Lung (tissue), 12 donors: ENCODE measurements around the gene EGFLAM. TPM values are rescaled to one million over a fixed set of nuclear protein-coding genes. Genes with fewer than 3 reads are reported as not detected.

Experiments
- ATAC-seq: fragments of 200-7000 bp; cut with Tn5 transposase; one replicate; pipeline ENCODE4 v1.9.1; 2020; ENCODE audit warnings: moderate number of reproducible peaks; ENCODE audit not compliant: insufficient read depth, low FRiP score
- DNase-seq, 3 donors: peaks; one replicate each; pipeline ENCODE4 v3.0.0-alpha.2; 2013 to 2017
- H3K27ac ChIP-seq, 2 donors: one replicate each; pipeline ENCODE4 v1.5.1; 2013; ENCODE audit warnings: mild to moderate bottlenecking in 2 of 2, moderate library complexity in 2 of 2, control low read depth in 1 of 2, inconsistent platforms in 1 of 2, low read depth in 1 of 2, low read length in 1 of 2
- H3K27me3 ChIP-seq, 3 donors: one replicate each; pipeline ENCODE4 v1.5.1; 2013; ENCODE audit warnings: low read length in 2 of 3; ENCODE audit not compliant: control insufficient read depth in 3 of 3, insufficient read depth in 3 of 3
- H3K36me3 ChIP-seq, 4 donors: one replicate each; pipeline ENCODE4 v1.5.1; 2013; ENCODE audit warnings: low read length in 4 of 4, mild to moderate bottlenecking in 1 of 4, moderate library complexity in 1 of 4; ENCODE audit not compliant: control insufficient read depth in 4 of 4, insufficient read depth in 4 of 4
- H3K4me1 ChIP-seq, 5 donors: one replicate each; pipeline ENCODE4 v1.5.1; 2013; ENCODE audit warnings: low read length in 5 of 5, mild to moderate bottlenecking in 2 of 5, moderate library complexity in 1 of 5; ENCODE audit not compliant: control insufficient read depth in 5 of 5, insufficient read depth in 5 of 5
- H3K4me3 ChIP-seq: one replicate; pipeline ENCODE4 v1.5.1; 2013; ENCODE audit warnings: mild to moderate bottlenecking, control low read depth, moderate library complexity
- H3K9ac ChIP-seq, 2 donors: one replicate each; pipeline ENCODE4 v1.5.1; 2013; ENCODE audit warnings: low read length in 2 of 2, control low read depth in 1 of 2; ENCODE audit not compliant: insufficient read depth in 1 of 2
- H3K9me3 ChIP-seq, 4 donors: one replicate each; pipeline ENCODE4 v1.5.1; 2013; ENCODE audit warnings: low read length in 3 of 4, mild to moderate bottlenecking in 1 of 4, moderate library complexity in 1 of 4; ENCODE audit not compliant: control insufficient read depth in 4 of 4, insufficient read depth in 3 of 4
- CTCF ChIP-seq: IDR thresholded peaks from 2 replicates; pipeline ENCODE4 v1.5.1; 2012; ENCODE audit warnings: mild to moderate bottlenecking; ENCODE audit errors: control extremely low read depth, extremely low read depth
- WGBS, 2 donors: extraction: QIAGEN DNeasy Blood & Tissue Kit; methylation state at CpG; one replicate each; pipeline ENCODE4 v1.1.7; 2013; 5-methylcytosine and 5-hydroxymethylcytosine counted together
- polyA plus RNA-seq, 2 donors: library from polyadenylated mRNA; stranded (reverse); fragments of 200-250 nt; gene quantifications; one replicate each; pipeline ENCODE4 v1.2.1, GENCODE V29; 2013
- total RNA-seq, 2 donors: library from RNA; depleted of rRNA in 1 of 2; stranded (reverse); fragments of >200 nt in 1 of 2; gene quantifications; one replicate each; pipeline ENCODE4 v1.2.1, GENCODE V29; 2014 to 2021
- donor health status: control.
- donor health status: control.
- donor health status: Bipolar disorder and iron deficiency.
- donor health status: healthy.
- donor health status: DM: yes; HTN: yes; CAD: no.

Gene EGFLAM
- total and polyA plus RNA-seq, 4 donors = 0.41 to 7.6 (median 1.3) TPM

GRCh38 chr5:38442247-38442573 lies 183.9 kb downstream of the EGFLAM start:
- 89 to 95% methylated on average over 2 of the region's 2 CpGs for WGBS, 2 donors

GRCh38 chr5:38443390-38443789 lies 185.0 kb downstream of the EGFLAM start:
- H3K4me1 ChIP-seq = peaks cover 0 to 28% (median 8%) of the 10 kb centered on the region in 5 donors
- H3K9me3 ChIP-seq = no peaks in the 10 kb centered on the region
- no peaks in the 10 kb centered on the region for H3K36me3 ChIP-seq
- WGBS, 2 donors = 89% methylated on average over 7 of the region's 7 CpGs
- ATAC-seq (no peak), DNase-seq (no peak)
- no peak overlapping the region for H3K27ac ChIP-seq
- H3K9ac ChIP-seq = no peak overlapping the region
- no peaks in the 10 kb centered on the region for H3K27me3 ChIP-seq
- no peak for TF ChIP-seq CTCF
- H3K4me3 ChIP-seq = no peak overlapping the region

More at GRCh38 chr5:38442247-38442573, 183.9 kb downstream of the EGFLAM start:
- Histone ChIP-seq H3K4me3 (no peak overlapping the region), H3K27ac (no peak overlapping the region), H3K9ac (no peak overlapping the region), H3K4me1 (peaks cover 0 to 19% (median 3%) of the 10 kb centered on the region in 5 donors), H3K9me3 (no peaks in the 10 kb centered on the region), H3K36me3 (no peaks in the 10 kb centered on the region), H3K27me3 (no peaks in the 10 kb centered on the region)
- TF ChIP-seq CTCF = no peak
- DNase-seq = no peak
- no peak for ATAC-seq

DNA sequence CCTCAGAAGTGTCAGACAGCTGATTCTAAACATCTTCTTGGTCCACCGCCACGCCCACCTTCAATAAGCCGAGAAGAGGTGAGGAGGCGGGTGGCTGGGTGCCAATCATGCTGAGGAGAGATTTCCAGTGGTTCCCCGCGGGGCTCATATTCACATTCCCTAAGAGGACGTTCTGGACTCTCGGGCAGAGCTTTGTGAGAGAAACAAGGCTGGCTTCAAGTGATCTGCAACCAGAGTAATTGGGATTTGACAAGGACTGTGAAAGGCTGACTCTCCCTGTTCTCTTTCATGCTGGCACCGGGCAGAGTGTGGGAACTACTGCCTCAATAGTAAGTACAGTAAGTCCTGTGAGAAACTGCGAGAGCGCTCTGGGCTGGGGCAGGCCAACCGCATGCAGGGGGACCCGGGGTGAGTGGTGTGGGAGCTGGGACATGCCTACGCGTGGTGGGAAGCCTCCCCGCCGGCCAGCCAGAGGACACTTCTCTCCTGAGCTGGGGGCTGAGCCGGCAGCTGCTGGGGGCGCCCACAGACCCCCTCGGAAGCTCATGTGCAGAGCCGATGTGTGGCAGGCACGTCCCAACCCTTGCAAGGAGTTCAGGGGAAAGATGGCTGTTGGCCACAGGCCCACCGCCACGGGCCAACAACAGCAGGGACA lies 187.1 kb downstream of the EGFLAM start:
- ATAC-seq (no peak), DNase-seq (peak; percentile 32 to 70 (median 46))
- no peaks in the 10 kb centered on the region for H3K36me3 ChIP-seq
- H3K9ac ChIP-seq = no peak overlapping the region
- peaks cover 0 to 33% (median 8%) of the 10 kb centered on the region in 5 donors for H3K4me1 ChIP-seq
- no peak for TF ChIP-seq CTCF
- H3K27ac ChIP-seq = no peak overlapping the region
- H3K9me3 ChIP-seq = peaks cover 0 to 3% (median 0%) of the 10 kb centered on the region in 4 donors
- no peaks in the 10 kb centered on the region for H3K27me3 ChIP-seq
- H3K4me3 ChIP-seq = no peak overlapping the region
- WGBS, 2 donors = 78 to 81% methylated on average over 23 to 24 of the region's 24 CpGs

GRCh38 chr5:38446029-38446522 lies 187.7 kb downstream of the EGFLAM start:
- no peak for TF ChIP-seq CTCF
- Histone ChIP-seq H3K9ac (no peak overlapping the region), H3K27ac (no peak overlapping the region)

More at GRCh38 chr5:38446029-38446522, 187.7 kb downstream of the EGFLAM start:
- 87% methylated on average over 21 of the region's 21 CpGs for WGBS, 2 donors
- peaks cover 0 to 3% (median 0%) of the 10 kb centered on the region in 4 donors for H3K9me3 ChIP-seq
- DNase-seq (no peak), ATAC-seq (no peak)
- no peaks in the 10 kb centered on the region for H3K27me3 ChIP-seq
- peaks cover 0 to 33% (median 14%) of the 10 kb centered on the region in 5 donors for H3K4me1 ChIP-seq
- no peaks in the 10 kb centered on the region for H3K36me3 ChIP-seq
- no peak overlapping the region for H3K4me3 ChIP-seq
